GM18505 (cell line): Measurements from ENCODE around the gene TMED10.
"Not testable (repeated sequence)": the region's sequence is repeated elsewhere in the genome, so short reads cannot be mapped to it uniquely, and the experiment has no call there.

Experiments used
- ATAC-seq: cut with Tn5 transposase; IDR thresholded peaks from one replicate; pipeline ENCODE4 v1.9.1; 2021; ENCODE audit not compliant: unreplicated experiment
- POLR2A ChIP-seq: IDR thresholded peaks from 4 replicates; pipeline ENCODE4 v1.6.1; 2011; ENCODE audit warnings: borderline replicate concordance; ENCODE audit not compliant: insufficient read depth, insufficient read length; ENCODE audit errors: extremely low read depth

The TMED10 gene

GRCh38 chr14:75184039-75184438 is 7.6 kb upstream of the TMED10 start:
- ATAC-seq: no peak
- no peak for TF ChIP-seq POLR2A

- ATAC-seq: no peak
- no peak for TF ChIP-seq POLR2A
These were observed 6.8 kb upstream of the TMED10 start for GRCh38 chr14:75183225-75183624.

GRCh38 chr14:75182821-75183220 is 6.4 kb upstream of the TMED10 start:
- ATAC-seq: no peak
- no peak for TF ChIP-seq POLR2A

GRCh38 chr14:75182163-75182562 is 5.8 kb upstream of the TMED10 start:
- not testable (repeated sequence) for ATAC-seq

- ATAC-seq: no peak
- TF ChIP-seq POLR2A: no peak
These were observed 5.1 kb upstream of the TMED10 start for GRCh38 chr14:75181293-75182062.

- no peak for TF ChIP-seq POLR2A
- ATAC-seq: peak; percentile 7
These were observed 703 bp downstream of the TMED10 start for GRCh38 chr14:75175677-75176141.

GRCh38 chr14:75174066-75174465 is 2.3 kb downstream of the TMED10 start:
- ATAC-seq: no peak
- TF ChIP-seq POLR2A: no peak

- no peak for ATAC-seq
- no peak for TF ChIP-seq POLR2A
These were observed 5.6 kb downstream of the TMED10 start for GRCh38 chr14:75170772-75171171.

GRCh38 chr14:75168586-75169335 is 7.7 kb downstream of the TMED10 start:
- TF ChIP-seq POLR2A: no peak
- ATAC-seq: no peak

- no peak for ATAC-seq
- no peak for TF ChIP-seq POLR2A
These were observed 9.1 kb downstream of the TMED10 start for GRCh38 chr14:75167325-75167724.

GRCh38 chr14:75165586-75166391 is 10.6 kb downstream of the TMED10 start:
- TF ChIP-seq POLR2A: no peak
- no peak for ATAC-seq

GRCh38 chr14:75164809-75165208 is 11.6 kb downstream of the TMED10 start:
- TF ChIP-seq POLR2A: no peak
- no peak for ATAC-seq

- ATAC-seq: no peak
- TF ChIP-seq POLR2A: no peak
These were observed 12.7 kb downstream of the TMED10 start for GRCh38 chr14:75163677-75164076.

- TF ChIP-seq POLR2A: no peak
- ATAC-seq: no peak
These were observed 13.8 kb downstream of the TMED10 start for GRCh38 chr14:75162631-75163030.
